ENCODE measurements around the gene VCAM1. TPM values are rescaled to one million over a fixed set of nuclear protein-coding genes. Genes with fewer than 3 reads are reported as not detected.

Gene VCAM1
- total and polyA plus RNA-seq, 2 of the 4 experiments (the other 2 are of a cell fraction) = 10.1 to 21.1 TPM

- ChIA-PET CTCF (interaction anchor here (0.7 kb wide), 1 partner anchor 13 kb away, joined by 6 read pairs; no protein-coding TSS in a partner anchor), POLR2A (ENCODE audit: unreplicated experiment) (no interaction called here)
- in situ Hi-C loops (cut with MboI; ENCODE audit: low sequenced_read_pairs) (no loop called here), dilution Hi-C loops (cut with HindIII; ENCODE audit: low sequenced_read_pairs, unreplicated experiment) (no loop called here), intact Hi-C loops (cut with micrococcal nuclease) (no loop called here)
- H2BK15ac ChIP-seq (ENCODE audit: low read depth, low read length) = no peak overlapping the region
- H3K23ac ChIP-seq (ENCODE audit: low read depth, low read length) = no peak overlapping the region
- WGBS, 2 experiments (ENCODE audit: extremely low coverage in 2 of 2, insufficient read length in 1 of 2) = no CpG with 5 or more reads among the region's 2 CpGs
- H2AFZ ChIP-seq (replicated peaks; ENCODE audit: low read length, poor library complexity) = no peak overlapping the region
- no peaks in the 10 kb centered on the region for H3K36me3 ChIP-seq (ENCODE audit: control insufficient read depth, insufficient read depth, low read length)
- no TSS peak for BruUV-seq (replicated peaks)
- no peak overlapping the region for H3K14ac ChIP-seq (replicated peaks; ENCODE audit: low read depth, low read length)
- no peaks in the 10 kb centered on the region for H4K20me1 ChIP-seq (ENCODE audit: insufficient read depth, low read length)
- H3K56ac ChIP-seq (ENCODE audit: extremely low read depth, insufficient read depth, low read length) = no peak overlapping the region
- no peak overlapping the region for H3K4ac ChIP-seq (ENCODE audit: low read depth, low read length)
- no peaks in the 10 kb centered on the region for H3K4me1 ChIP-seq (ENCODE audit: control insufficient read depth, insufficient read depth, low read length)
- H3K79me1 ChIP-seq (ENCODE audit: low read depth in 1 of 2, low read length in 2 of 2) = no peaks in the 10 kb centered on the region
- no peak overlapping the region for H2AK9ac ChIP-seq (replicated peaks; ENCODE audit: low read depth, low read length, poor library complexity)
- no peak overlapping the region for H3K27ac ChIP-seq (ENCODE audit: insufficient read depth, low read length)
- no peak for TF ChIP-seq FOS (IDR thresholded peaks at IDR 0.05; ENCODE audit: low read depth, low read length)
- no peak for TF ChIP-seq SMC3 (IDR thresholded peaks at IDR 0.05; ENCODE audit: low read depth, low read length)
- TF ChIP-seq RCOR1 (IDR thresholded peaks at IDR 0.05; ENCODE audit: insufficient replicate concordance, low read length) = no peak
- no peak for TF ChIP-seq RFX5 (IDR thresholded peaks at IDR 0.05; ENCODE audit: low read depth, low read length)
- no peak for TF ChIP-seq BHLHE40 (IDR thresholded peaks at IDR 0.05; ENCODE audit: low read depth, low read length)
- no peak for TF ChIP-seq MAFK (IDR thresholded peaks at IDR 0.05; ENCODE audit: low read depth, low read length)
- no peak for TF ChIP-seq POLR2A (IDR thresholded peaks at IDR 0.05; ENCODE audit: low read depth, low read length)
- no peak overlapping the region for H3K4me3 ChIP-seq (ENCODE audit: insufficient read depth, low read depth, low read length)
- H4K8ac ChIP-seq (ENCODE audit: low read depth in 2 of 2, low read length in 2 of 2) = no peak overlapping the region
- H3K9me3 ChIP-seq (ENCODE audit: control insufficient read depth, insufficient read depth, low read length) = no peaks in the 10 kb centered on the region
- no peak overlapping the region for H3K9ac ChIP-seq (ENCODE audit: low read depth, low read length)
- H4K5ac ChIP-seq (ENCODE audit: low read depth, low read length) = no peak overlapping the region
- H2BK120ac ChIP-seq (ENCODE audit: low read depth, low read length) = no peak overlapping the region
- no peak for ATAC-seq (ENCODE audit: low read depth)
- no peak overlapping the region for H3K4me2 ChIP-seq (ENCODE audit: low read depth, low read length)
- H4K91ac ChIP-seq (ENCODE audit: insufficient read depth, low read depth, low read length) = no peak overlapping the region
- no peak overlapping the region for H2AK5ac ChIP-seq (ENCODE audit: low read depth, low read length)
- DNase-seq = no peak
- no peak overlapping the region for H2BK5ac ChIP-seq (ENCODE audit: low read depth, low read length, poor library complexity, severe bottlenecking)
- no peaks in the 10 kb centered on the region for H3K9me1 ChIP-seq (ENCODE audit: insufficient read depth, low read length)
- no peaks in the 10 kb centered on the region for H3K27me3 ChIP-seq (ENCODE audit: control insufficient read depth, insufficient read depth, low read length)
- no peak overlapping the region for H3K18ac ChIP-seq (ENCODE audit: low read depth, low read length)
- no peak overlapping the region for H2BK20ac ChIP-seq (ENCODE audit: low read depth, low read length)
Observed at GRCh38 chr1:100683448-100684349, 35.8 kb upstream of the VCAM1 start.

Measured in IMR-90 (cell line).